ENCODE measurements around the gene IL22RA1. TPM values are rescaled to one million over a fixed set of nuclear protein-coding genes. Genes with fewer than 3 reads are reported as not detected.
A peak's percentile ranks its signal among the peaks of the same experiment; 100 is the strongest.

The IL22RA1 gene
- total RNA-seq, 2 donors from 2014 or later, result 0.09 to 0.26 TPM

DNA sequence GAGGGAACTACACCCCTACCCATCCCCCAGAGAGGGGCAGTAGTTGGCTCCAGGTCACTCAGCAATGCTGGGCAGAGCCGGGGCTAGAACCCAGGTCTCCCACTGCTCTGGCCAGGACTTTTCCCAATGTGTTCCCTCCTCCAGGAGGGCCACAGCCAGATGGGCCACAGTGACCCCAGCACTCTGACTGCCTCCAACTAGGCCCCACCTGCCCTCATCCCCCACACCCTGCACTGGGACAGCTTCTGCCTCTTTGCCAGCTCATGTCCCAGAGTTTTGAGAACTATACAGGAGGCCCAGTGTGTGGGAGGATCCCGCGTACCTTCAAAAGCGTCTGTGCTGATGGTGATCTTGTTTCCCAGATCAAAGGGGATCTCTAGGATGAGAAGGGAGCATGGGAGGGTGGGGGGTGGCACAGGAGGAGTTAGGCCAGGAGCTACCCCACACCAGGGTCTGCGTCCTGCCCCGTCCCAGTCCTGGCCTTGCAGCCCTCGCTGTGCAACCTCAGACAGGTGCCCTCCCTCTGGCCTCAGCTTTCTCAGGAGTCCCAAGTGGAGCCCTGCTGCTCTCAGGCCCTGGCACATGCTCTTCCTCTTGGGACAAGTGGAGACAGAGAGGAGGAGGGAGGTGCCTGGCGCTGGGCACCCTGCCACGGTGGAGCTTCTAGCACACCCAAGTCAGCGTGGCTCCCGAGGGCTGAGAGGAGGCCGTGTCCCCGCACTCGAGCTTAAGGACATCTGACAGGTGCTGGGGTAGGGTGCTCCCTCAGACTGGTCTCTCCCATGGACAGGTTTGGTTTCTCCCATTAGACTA lies 53.0 kb downstream of the IL22RA1 start:
- intact Hi-C loops (cut with DNase I), result no loop called here
- ATAC-seq (peak; percentile 70 to 76), DNase-seq (peak; percentile 43)

DNA sequence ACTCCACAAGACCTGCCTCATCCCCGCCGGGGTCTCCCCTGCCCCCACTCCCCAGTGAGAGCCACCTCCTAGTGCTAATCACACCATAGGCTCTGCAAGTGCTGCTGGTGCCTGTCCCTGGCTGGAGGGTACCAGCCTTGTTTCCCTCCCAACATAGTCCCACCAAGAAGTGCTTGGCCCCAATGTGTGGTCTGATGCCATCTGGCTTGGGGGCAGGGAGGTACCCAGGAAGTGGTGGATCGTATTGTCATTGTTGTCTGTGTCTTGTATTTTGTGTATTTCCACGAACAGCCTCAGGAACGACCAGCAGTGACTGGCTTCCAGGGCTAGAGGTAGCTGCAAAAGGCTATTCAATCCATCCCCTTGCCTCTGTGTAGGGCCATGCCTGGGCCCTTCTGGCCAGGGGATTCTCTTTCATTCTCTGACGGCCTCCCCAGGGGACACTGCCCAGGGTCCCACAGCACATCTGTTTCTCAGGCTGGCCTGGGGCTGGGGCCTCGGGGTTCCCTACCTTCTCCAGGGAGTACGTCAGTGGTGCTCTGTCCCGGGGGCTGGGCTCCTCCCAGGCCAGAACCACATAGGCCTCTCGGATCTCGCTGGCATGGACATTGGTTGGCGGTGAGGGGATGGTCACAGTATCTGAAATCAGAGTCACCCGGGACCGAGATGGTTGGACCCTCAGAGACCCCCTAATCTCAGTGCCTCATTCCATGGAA lies 53.8 kb downstream of the IL22RA1 start:
- DNase-seq, result peak; percentile 14
- no peak for ATAC-seq

DNA sequence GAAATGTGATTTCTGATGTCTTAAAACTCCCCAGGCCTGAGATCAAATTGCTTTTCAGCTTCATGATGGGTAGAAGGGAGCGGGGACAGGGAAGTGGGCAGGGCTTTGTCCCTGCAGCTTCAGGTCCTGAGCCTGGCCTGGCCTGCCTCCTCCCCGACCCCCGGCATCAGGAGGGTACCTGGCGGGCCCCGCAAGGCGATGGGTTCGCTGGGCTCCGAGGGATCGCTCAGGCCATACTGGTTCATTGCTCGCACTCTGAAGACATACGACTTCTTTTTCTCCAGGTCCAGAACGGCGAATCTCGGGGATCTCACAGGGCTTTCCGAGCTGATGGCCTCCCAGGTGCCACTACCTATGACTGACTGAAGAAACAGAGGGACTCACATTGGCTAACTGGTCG lies 56.5 kb downstream of the IL22RA1 start:
- no peak for DNase-seq
- no peak for ATAC-seq
- intact Hi-C loops (cut with DNase I), result no loop called here

More for the DNA sequence above, 53.8 kb downstream of the IL22RA1 start:
- intact Hi-C loops (cut with DNase I), result no loop called here

DNA sequence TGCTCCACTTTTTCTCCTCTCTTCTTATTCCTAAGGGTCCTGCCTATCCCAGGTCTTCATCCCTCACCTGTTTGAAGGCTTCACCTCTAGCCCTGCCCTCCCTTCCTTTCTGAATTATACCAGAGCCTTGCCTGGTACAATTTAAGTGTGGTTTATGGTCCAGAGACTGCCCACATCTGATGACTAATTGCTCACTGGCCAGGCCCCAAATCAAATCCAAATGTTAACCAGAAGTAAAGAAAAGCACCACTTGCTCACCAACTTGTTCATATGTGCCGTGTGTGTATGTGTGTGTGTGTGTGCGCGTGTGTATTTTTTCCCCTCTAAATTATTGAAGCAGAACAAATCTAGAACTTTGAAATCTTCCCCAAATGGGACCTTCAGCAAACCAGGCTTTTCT lies 57.4 kb downstream of the IL22RA1 start:
- no peak for ATAC-seq
- DNase-seq, result no peak
- intact Hi-C loops (cut with DNase I), result no loop called here

DNA sequence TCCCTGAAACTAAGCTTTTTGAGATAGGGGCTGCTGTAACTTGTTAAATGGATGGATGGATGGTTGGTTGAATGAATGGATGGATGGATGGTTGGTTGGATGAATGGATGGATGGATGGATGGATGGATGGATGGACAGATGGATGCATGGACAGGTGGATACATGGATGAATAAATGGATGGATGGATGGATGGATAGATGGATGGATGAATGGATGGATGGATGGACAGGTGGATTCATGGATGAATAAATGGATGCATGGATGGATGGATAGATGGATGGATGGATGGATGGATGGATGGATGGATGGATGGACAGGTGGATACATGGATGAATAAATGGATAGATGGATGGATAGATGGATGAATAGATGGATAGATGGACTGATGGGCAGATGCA lies 57.9 kb downstream of the IL22RA1 start:
- intact Hi-C loops (cut with DNase I), result no loop called here
- DNase-seq, result no peak

DNA sequence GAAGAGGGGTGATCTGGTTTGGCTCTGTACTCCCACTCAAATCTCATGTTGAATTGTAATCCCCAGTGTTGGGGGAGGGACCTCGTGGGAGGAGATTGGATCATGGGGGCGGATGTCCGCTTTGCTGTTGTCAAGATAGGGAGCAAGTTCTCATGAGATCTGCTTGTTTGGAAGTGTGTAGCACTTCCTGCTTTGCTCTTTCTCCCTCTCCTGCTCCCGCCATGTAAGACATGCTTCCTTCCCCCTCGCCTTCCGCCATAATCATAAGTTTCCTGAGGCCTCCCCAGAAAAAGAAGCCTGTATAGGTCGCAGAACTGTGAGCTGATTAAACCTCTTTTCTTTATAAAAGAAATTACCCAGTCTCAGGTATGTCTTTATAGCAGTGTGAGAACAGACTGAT lies 58.9 kb downstream of the IL22RA1 start:
- DNase-seq (no peak), ATAC-seq (no peak)
- intact Hi-C loops (cut with DNase I), result no loop called here

More for the DNA sequence above, 57.9 kb downstream of the IL22RA1 start:
- ATAC-seq, result no peak

DNA sequence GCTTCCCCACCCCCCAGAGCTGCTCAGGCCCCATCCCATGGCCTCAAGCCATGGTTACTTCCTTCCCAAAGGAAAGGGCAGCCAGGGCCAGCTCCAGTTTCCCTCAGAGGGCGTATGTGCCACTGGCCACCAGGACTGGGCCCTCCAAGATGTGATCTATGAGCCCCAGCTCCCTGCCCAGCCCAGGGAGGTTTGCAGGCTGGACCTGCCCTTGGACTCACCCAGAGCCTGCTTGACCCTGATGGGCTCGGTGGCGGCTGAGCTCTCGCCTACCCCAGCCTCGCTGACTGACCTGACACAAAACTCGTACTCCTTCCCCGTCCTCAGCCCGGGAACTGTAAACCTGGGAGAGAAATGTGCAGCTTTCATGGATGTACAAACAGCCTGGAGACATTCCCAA lies 60.6 kb downstream of the IL22RA1 start:
- intact Hi-C loops (cut with DNase I), result no loop called here
- ATAC-seq (no peak), DNase-seq (no peak)

DNA sequence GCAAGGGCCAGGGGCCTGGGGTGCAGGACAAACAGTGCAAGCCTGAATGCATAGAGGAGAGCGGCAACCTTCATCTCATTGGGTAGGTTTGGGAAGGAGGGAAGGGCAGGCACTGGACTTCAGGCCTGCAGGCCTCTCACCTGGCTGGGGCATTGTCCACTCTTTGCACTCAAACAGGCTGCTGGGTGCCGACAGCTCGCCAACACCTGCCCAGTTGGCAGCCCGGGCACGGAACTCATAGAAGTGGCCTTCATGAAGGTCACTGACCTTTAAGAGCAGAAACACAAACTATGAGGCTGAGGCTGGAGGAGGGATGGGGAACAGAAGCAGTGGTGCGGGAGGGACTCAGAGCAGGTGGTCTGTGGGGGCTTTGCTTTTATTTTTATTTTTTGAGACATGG lies 61.8 kb downstream of the IL22RA1 start:
- intact Hi-C loops (cut with DNase I), result no loop called here
- ATAC-seq (no peak), DNase-seq (no peak)

DNA sequence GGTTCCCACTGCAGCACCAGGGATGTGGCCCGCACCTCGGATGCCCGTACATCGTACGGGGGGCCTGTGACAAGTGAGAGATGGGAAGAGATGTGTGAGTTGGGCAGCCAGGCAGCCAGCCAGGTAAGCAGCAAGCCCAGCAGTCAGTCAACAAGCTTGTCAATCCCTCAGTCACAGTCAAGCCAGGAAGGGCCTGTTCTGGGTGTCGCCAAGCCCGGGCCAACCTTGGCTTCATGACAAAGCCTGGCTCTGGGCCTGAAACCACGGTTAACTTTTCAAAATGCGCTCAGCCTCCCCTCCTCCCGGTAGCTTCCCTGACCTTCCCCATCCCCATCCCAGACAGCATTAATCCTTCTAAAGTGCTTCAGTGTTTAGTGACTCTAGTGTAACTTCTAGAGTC lies 62.8 kb downstream of the IL22RA1 start:
- intact Hi-C loops (cut with DNase I), result no loop called here
- ATAC-seq (peak; percentile 80 to 81), DNase-seq (peak; percentile 64)

DNA sequence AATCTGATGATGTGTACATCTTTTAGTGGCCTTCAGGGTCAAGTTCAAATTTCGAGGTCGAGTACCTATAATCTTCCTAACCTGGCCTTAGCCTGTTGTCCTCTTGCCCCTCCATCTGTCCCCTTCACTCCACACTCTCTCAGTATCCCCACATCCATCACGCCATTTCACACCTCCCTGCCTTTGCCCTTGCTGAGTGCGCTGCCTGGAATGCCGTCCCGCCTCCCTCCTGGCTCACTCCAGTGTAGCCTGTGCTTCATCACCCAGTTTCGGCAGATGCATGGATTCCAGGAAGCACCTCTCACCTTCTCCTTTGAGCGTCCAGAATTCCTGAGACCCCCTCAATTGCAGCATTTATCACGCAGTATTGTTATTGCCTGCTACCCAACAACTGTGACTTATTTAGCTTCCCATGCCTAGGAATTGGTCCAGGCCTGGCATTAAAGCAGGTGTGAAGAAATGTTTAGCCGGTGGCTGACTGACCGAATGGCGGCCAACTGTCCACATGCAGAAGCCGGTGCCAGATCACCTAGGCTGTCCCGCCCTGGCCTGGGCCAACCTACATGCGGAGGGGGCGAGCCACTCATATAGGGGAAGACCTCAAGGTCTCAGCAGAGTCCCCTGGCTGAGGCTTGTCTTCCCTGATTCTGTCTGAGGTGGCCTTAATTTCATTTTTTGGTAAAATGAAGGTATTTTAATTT lies 65.5 kb downstream of the IL22RA1 start:
- ATAC-seq (peak; percentile 43 to 45), DNase-seq (no peak)
- intact Hi-C loops (cut with DNase I), result loop anchor here in 1 of 2 donors (10.0 kb wide), 1 partner anchor 107 kb away; the partner anchor contains the start of gene IFNLR1

DNA sequence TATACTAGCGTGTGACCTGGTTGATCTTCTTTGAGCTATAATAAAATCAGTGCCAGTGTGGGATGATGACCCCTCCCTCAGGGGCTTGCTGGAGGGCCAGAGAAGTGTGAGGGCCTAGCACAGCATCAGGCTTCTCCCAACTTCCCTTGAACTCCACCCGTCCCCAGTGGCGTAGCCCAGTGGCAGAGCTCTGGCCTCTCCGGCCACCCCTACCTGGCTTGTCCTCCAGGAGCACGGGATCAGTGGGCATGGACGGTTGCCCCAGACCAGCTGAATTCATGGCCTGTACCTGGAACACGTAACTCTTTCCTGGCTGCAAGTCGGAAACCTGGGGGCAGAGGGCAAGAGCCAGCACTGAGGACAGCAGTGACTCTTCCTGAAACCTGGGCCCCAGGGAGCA lies 67.0 kb downstream of the IL22RA1 start:
- intact Hi-C loops (cut with DNase I), result loop anchor here in 1 of 2 donors (10.0 kb wide), 1 partner anchor 109 kb away; the partner anchor contains the start of gene IFNLR1
- ATAC-seq, result no peak
- DNase-seq, result no peak

DNA sequence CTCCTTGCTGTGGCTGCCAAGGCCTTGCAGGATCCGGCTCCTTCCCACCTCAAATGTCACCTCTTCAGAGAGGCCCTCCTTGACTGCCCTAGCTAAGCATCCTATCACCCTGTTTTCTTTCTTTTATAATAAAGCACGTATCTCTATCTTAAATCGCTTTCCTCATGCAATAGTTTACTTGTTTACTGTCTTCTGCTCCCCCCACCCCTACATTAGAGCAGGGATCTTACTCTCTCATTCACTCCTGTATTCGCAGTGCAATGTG lies 67.4 kb downstream of the IL22RA1 start:
- ATAC-seq (no peak), DNase-seq (no peak)
- intact Hi-C loops (cut with DNase I), result loop anchor here in 1 of 2 donors (10.0 kb wide), 1 partner anchor 109 kb away; the partner anchor contains the start of gene IFNLR1

DNA sequence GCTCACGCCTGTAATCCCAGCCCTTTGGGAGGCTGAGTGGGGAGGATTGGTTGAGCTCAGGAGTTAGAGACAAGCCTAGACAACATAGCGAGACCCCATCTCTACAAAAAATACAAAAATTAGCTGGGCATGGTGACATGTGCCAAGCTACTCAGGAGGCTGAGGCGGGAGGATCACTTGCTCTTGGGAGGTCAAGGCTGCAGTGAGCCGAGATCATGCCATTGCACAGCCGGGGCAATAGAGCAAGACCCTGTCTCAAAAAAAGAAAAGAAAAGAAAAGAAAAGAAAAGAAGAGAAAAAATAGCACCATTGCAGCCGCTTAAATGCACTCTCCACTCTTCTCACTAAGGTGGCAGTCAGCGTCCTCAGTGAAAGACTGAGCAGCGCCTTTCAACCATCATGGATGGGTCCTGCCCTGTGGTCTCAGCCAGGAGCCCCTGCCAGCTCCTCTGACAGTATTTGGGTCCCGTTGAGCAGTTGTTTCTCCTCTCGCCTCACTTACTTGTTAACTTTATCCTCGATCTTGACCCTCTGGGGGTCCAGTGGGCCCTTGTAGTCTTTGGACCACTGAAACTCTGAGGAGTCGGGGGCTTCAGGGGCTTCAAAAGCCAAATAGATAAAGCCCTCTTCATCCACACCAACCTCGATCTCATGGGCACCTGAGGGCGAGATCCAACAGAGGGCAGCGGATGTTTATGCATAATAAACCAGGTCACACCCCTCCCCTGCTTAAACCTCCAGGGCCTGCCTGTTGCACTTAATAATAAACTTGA lies 67.9 kb downstream of the IL22RA1 start:
- DNase-seq (no peak), ATAC-seq (no peak)
- intact Hi-C loops (cut with DNase I), result loop anchor here in 1 of 2 donors (10.0 kb wide), 1 partner anchor 110 kb away; the partner anchor contains the start of gene IFNLR1

DNA sequence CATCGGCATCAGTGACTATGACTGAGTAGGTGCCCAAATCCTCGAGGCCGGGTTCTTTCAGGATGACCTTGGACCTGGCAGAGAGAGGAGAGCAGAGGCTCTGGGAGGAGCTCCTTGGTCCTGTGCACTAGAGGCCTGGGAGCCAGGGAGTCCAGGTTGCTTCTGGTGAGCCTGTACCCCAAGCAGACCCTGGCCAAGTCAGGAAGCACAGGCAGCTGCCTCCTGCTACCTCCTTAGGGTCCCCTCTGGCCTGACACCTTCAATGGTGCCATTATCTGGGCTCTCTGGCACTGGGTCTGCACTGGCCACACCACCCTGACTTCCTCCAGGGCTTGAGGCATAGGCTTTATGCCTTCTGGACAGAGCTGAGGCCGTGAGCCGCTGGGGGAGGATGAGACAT lies 68.7 kb downstream of the IL22RA1 start:
- DNase-seq (peak; percentile 12), ATAC-seq (no peak)
- intact Hi-C loops (cut with DNase I), result loop anchor here in 1 of 2 donors (10.0 kb wide), 1 partner anchor 111 kb away; the partner anchor contains the start of gene IFNLR1

DNA sequence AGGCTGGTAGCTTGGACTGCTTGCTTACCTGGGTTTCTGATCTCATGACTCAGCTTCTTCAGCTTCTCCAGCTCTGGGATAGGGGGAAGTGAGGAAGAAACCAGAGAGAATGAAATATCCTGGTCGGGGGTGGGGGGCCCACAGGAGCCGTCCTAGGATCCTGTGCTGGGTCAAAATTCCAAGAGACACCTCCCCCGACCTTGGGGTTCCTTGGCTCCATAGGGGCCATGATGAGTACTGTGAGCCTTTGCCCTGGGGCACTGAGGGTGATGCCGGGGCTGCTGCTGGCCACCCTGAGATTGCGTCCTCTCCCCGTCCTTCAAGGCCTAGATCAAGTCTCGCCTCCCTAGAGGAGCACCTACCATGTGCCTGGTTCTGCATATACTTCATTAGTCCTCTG lies 71.0 kb downstream of the IL22RA1 start:
- no peak for ATAC-seq
- DNase-seq, result no peak
- intact Hi-C loops (cut with DNase I), result loop anchor here in 1 of 2 donors (10.0 kb wide), 1 partner anchor 113 kb away; the partner anchor contains the start of gene IFNLR1

DNA sequence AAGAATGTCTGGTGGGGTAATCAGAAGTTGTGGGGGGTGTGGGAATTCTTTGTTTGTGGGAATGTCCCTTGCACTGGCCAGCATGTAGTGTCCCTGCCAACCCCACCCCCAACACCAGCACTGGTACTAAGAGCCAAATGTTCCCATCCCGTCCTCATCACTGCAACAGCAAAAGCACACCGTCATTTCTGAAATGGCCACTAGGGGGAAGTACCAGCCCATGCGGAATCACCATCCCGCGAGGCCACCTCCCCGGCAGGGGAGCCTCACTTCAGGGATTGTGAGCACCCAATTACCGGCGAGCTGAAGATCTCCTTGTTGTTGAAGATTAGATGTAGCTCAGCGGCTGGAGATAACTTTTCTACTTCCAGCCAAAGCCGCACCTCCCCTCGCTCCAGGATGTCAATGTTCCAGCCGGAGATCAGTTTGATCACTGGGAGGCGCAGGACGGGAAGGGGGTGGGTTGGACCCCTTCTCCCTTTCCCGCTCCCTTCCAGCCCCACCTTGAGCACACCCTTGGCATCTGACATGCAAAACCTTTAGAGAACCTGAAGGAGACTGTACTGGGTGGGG lies 72.0 kb downstream of the IL22RA1 start:
- intact Hi-C loops (cut with DNase I), result loop anchor here in 1 of 2 donors (1.0 to 10.0 kb wide), 2 partner anchors 41 to 114 kb away; partner anchors contain the start of genes IFNLR1 and MYOM3

DNA sequence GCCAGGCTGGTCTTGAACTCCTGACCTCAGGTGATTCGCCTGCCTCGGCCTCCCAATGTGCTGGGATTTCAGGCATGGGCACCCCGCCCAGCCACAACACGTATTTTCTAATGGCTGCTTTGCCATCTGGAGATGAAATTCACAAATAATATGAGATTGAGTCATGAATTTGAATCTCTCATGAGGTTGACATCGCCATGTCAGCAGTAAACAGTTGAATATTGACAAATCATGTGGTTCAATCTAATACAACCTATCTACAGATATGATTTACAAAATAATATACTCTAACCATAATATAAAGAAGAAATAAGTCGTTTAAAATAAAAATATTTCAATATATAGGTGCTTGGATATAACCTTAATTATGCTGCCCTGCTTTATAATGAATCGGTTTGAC lies 73.1 kb downstream of the IL22RA1 start:
- DNase-seq (no peak), ATAC-seq (no peak)
- intact Hi-C loops (cut with DNase I), result loop anchor here in 1 of 2 donors (1.0 to 10.0 kb wide), 2 partner anchors 42 to 115 kb away; partner anchors contain the start of genes IFNLR1 and MYOM3

More for the DNA sequence above, 72.0 kb downstream of the IL22RA1 start:
- DNase-seq (peak; percentile 84), ATAC-seq (peak; percentile 85 to 92)

Data from left cardiac atrium (tissue), 4 donors.